Cardiac atrium fibroblast (primary cell): Measurements from ENCODE around the gene ARHGAP12. TPM values are rescaled to one million over a fixed set of nuclear protein-coding genes. Genes with fewer than 3 reads are reported as not detected.

Source experiments
- total RNA-seq: library from RNA; depleted of rRNA; stranded (reverse); fragments of >200 nt; gene quantifications from 2 replicates; pipeline ENCODE4 v1.2.3, GENCODE V29; 2015

ARHGAP12 gene, protein sequence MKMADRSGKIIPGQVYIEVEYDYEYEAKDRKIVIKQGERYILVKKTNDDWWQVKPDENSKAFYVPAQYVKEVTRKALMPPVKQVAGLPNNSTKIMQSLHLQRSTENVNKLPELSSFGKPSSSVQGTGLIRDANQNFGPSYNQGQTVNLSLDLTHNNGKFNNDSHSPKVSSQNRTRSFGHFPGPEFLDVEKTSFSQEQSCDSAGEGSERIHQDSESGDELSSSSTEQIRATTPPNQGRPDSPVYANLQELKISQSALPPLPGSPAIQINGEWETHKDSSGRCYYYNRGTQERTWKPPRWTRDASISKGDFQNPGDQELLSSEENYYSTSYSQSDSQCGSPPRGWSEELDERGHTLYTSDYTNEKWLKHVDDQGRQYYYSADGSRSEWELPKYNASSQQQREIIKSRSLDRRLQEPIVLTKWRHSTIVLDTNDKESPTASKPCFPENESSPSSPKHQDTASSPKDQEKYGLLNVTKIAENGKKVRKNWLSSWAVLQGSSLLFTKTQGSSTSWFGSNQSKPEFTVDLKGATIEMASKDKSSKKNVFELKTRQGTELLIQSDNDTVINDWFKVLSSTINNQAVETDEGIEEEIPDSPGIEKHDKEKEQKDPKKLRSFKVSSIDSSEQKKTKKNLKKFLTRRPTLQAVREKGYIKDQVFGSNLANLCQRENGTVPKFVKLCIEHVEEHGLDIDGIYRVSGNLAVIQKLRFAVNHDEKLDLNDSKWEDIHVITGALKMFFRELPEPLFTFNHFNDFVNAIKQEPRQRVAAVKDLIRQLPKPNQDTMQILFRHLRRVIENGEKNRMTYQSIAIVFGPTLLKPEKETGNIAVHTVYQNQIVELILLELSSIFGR
- total RNA-seq: 17.0 and 17.3 TPM in 2 replicates

DNA sequence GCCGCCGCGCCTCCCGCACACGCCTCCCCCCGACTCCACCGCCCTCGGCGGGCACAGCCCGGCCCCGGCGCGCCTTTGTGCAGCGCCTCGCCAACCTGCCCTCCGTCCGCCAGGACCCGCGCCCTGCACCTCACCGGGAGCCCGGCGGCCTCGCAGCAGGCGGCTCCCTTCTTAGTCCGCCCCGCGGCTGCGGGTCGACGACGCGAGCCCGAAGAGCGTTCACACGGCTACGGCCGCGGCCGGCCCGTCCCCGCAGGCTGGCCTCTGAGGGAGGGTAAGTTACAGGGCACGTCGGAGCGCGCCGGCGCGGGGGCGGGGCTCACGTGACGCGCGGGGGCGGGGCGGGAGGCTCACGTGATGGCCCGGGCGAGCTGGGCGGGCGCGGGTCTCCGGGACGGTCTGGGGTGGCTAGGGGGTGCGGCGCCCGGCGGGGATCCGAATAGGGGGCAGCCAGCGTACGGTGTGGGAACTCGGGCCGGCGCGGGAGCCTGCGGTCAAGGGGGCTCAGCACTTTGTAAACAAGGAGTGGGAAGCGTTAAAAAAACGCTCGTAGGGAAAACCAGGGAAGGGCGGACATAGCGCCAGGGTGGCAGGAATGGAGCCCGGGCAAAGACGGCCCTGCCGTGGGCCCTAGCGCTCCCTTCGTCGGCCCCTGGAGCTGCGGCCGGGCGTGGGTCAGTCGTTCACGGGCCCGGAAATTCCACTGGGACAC, at the start of gene ARHGAP12:
Gene ARHGAP12 (minus strand): TSS at position 283 of the 712 bp plus-strand sequence. CDS start 19,976 bp downstream, outside the sequence.

Other genes starting within 250 kb of the ARHGAP12 start
- gene KIF5B, start 127.6 kb upstream of the ARHGAP12 start, total RNA-seq: 67.0 and 85.4 TPM in 2 replicates